ENCODE measurements around the gene RNF4. TPM values are rescaled to one million over a fixed set of nuclear protein-coding genes. Genes with fewer than 3 reads are reported as not detected.

The RNF4 gene
- total RNA-seq, 2 experiments from 2014 or later, result 65.0 to 76.5 TPM

- no peaks in the 10 kb centered on the region for H4K20me1 ChIP-seq (ENCODE audit: insufficient read depth, low read length)
- no peak overlapping the region for H2AFZ ChIP-seq (ENCODE audit: low read length)
- no peaks in the 10 kb centered on the region for H3K79me2 ChIP-seq (ENCODE audit: insufficient read depth, low read depth, low read length)
- DNase-seq (ENCODE audit: low spot score), result no peak
- no peaks in the 10 kb centered on the region for H3K9me2 ChIP-seq (ENCODE audit: insufficient read depth, low read length)
- peaks cover 12% of the 10 kb centered on the region for H3K4me1 ChIP-seq (ENCODE audit: insufficient read depth, low read length, poor library complexity, severe bottlenecking)
- ChIA-PET POLR2A (no interaction called here), CTCF (ENCODE audit: unreplicated experiment) (interaction anchor here (0.5 kb wide), 1 partner anchor 524 kb away, joined by 3 read pairs; no protein-coding TSS in a partner anchor)
- no peak overlapping the region for H3K4me3 ChIP-seq (ENCODE audit: low read depth, low read length, poor library complexity, severe bottlenecking)
- no TSS peak for BruUV-seq (replicated peaks)
- intact Hi-C loops (cut with micrococcal nuclease; ENCODE audit: unreplicated experiment), result no loop called here
- H3K27ac ChIP-seq (ENCODE audit: low read depth, low read length, poor library complexity, severe bottlenecking), result no peak overlapping the region
- H3K4me2 ChIP-seq (ENCODE audit: low read length), result no peak overlapping the region
- no peaks in the 10 kb centered on the region for H3K36me3 ChIP-seq (ENCODE audit: insufficient read depth, low read length)
- H3K9me3 ChIP-seq (ENCODE audit: low read length), result no peaks in the 10 kb centered on the region
- TF ChIP-seq EZH2phosphoT487 (IDR thresholded peaks at IDR 0.05; ENCODE audit: borderline replicate concordance, low read depth, low read length) (no peak), CTCF (conservative IDR thresholded peaks at IDR 0.05; ENCODE audit: low read length) (no peak)
Observed at GRCh38 chr4:2448589-2448988, 20.3 kb upstream of the RNF4 start.

- no peaks in the 10 kb centered on the region for H3K9me2 ChIP-seq (ENCODE audit: insufficient read depth, low read length)
- H3K79me2 ChIP-seq (ENCODE audit: insufficient read depth, low read depth, low read length), result no peaks in the 10 kb centered on the region
- H3K36me3 ChIP-seq (ENCODE audit: insufficient read depth, low read length), result no peaks in the 10 kb centered on the region
- no peak overlapping the region for H2AFZ ChIP-seq (ENCODE audit: low read length)
- no peaks in the 10 kb centered on the region for H4K20me1 ChIP-seq (ENCODE audit: insufficient read depth, low read length)
- no peak for TF ChIP-seq CTCF (conservative IDR thresholded peaks at IDR 0.05; ENCODE audit: low read length)
- no peak for TF ChIP-seq EZH2phosphoT487 (IDR thresholded peaks at IDR 0.05; ENCODE audit: borderline replicate concordance, low read depth, low read length)
- H3K4me3 ChIP-seq (ENCODE audit: low read depth, low read length, poor library complexity, severe bottlenecking), result no peak overlapping the region
- ChIA-PET POLR2A (no interaction called here), CTCF (ENCODE audit: unreplicated experiment) (interaction anchor here (0.5 kb wide), 1 partner anchor 524 kb away, joined by 3 read pairs; no protein-coding TSS in a partner anchor)
- no peak overlapping the region for H3K4me2 ChIP-seq (ENCODE audit: low read length)
- intact Hi-C loops (cut with micrococcal nuclease; ENCODE audit: unreplicated experiment), result no loop called here
- no TSS peak for BruUV-seq (replicated peaks)
- H3K27ac ChIP-seq (ENCODE audit: low read depth, low read length, poor library complexity, severe bottlenecking), result no peak overlapping the region
- H3K9me3 ChIP-seq (ENCODE audit: low read length), result no peaks in the 10 kb centered on the region
- DNase-seq (ENCODE audit: low spot score), result no peak
- peaks cover 12% of the 10 kb centered on the region for H3K4me1 ChIP-seq (ENCODE audit: insufficient read depth, low read length, poor library complexity, severe bottlenecking)
Observed at GRCh38 chr4:2449051-2449450, 19.9 kb upstream of the RNF4 start.

- peaks cover 12% of the 10 kb centered on the region for H3K4me1 ChIP-seq (ENCODE audit: insufficient read depth, low read length, poor library complexity, severe bottlenecking)
- no peaks in the 10 kb centered on the region for H4K20me1 ChIP-seq (ENCODE audit: insufficient read depth, low read length)
- TF ChIP-seq EZH2phosphoT487 (IDR thresholded peaks at IDR 0.05; ENCODE audit: borderline replicate concordance, low read depth, low read length) (no peak), CTCF (conservative IDR thresholded peaks at IDR 0.05; ENCODE audit: low read length) (no peak)
- no peaks in the 10 kb centered on the region for H3K79me2 ChIP-seq (ENCODE audit: insufficient read depth, low read depth, low read length)
- CTCF ChIA-PET (ENCODE audit: unreplicated experiment), result no interaction called here
- H2AFZ ChIP-seq (ENCODE audit: low read length), result no peak overlapping the region
- DNase-seq (ENCODE audit: low spot score), result peak; percentile 39
- no peaks in the 10 kb centered on the region for H3K9me3 ChIP-seq (ENCODE audit: low read length)
- intact Hi-C loops (cut with micrococcal nuclease; ENCODE audit: unreplicated experiment), result no loop called here
- no peaks in the 10 kb centered on the region for H3K36me3 ChIP-seq (ENCODE audit: insufficient read depth, low read length)
- H3K9me2 ChIP-seq (ENCODE audit: insufficient read depth, low read length), result no peaks in the 10 kb centered on the region
- H3K27ac ChIP-seq (ENCODE audit: low read depth, low read length, poor library complexity, severe bottlenecking), result no peak overlapping the region
- POLR2A ChIA-PET, result no interaction called here
- no peak overlapping the region for H3K4me3 ChIP-seq (ENCODE audit: low read depth, low read length, poor library complexity, severe bottlenecking)
- no TSS peak for BruUV-seq (replicated peaks)
- H3K4me2 ChIP-seq (ENCODE audit: low read length), result peak overlapping the region; percentile 7; the same call in 1 of the 2 replicates
Observed at GRCh38 chr4:2449511-2450392, 19.2 kb upstream of the RNF4 start.

Data from OCI-LY7 (cell line).